ENCODE data around the gene LMAN1L.

DNA sequence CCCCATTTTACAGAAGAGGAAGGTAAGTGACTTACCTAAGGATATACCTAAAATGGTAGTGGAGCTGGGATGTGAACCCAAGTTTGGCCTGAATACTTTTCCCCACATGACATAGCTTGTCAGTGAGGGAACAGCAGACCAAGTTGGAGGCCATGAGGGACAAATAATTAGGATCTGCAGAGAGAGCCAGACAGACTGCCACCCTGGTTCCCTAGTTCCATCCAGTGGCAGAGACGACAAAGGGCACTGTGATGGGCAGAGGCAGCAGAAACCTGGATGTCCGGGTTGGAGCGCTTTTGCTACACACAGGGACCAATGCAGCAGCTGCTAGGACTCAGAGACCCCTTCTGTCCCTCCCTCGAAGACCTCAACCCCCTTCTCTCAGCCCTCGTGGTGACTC lies 15.0 kb downstream of the LMAN1L start:
- no peak for TF ChIP-seq CTCF (IDR thresholded peaks at IDR 0.05; ENCODE audit: low read length)
- TF ChIP-seq EZH2phosphoT487 (IDR thresholded peaks at IDR 0.05; ENCODE audit: low read length) = no peak
- TF ChIP-seq EZH2 (optimal IDR thresholded peaks at IDR 0.05; ENCODE audit: low read depth, low read length) = no peak
